Neural crest cell (in vitro differentiated cells): ENCODE results near the gene FRRS1L. TPM values are rescaled to one million over a fixed set of nuclear protein-coding genes. Genes with fewer than 3 reads are reported as not detected.

Source experiments
- DNase-seq: peaks from one replicate; pipeline ENCODE4 v3.0.0; 2021; ENCODE audit warnings: low read depth, mixed read lengths, low spot score
- H3K27ac Mint-ChIP-seq: one replicate; pipeline ENCODE4 v1.8.0; 2021; ENCODE audit warnings: mild to moderate bottlenecking, mixed read lengths; ENCODE audit not compliant: unreplicated experiment
- H3K27me3 Mint-ChIP-seq: 2 replicates; pipeline ENCODE4 v1.8.0; 2021; ENCODE audit warnings: low read depth, mild to moderate bottlenecking, mixed read lengths
- H3K36me3 Mint-ChIP-seq: 2 replicates; pipeline ENCODE4 v1.8.0; 2021; ENCODE audit warnings: low read depth, mild to moderate bottlenecking, mixed read lengths
- H3K4me1 Mint-ChIP-seq: 2 replicates; pipeline ENCODE4 v1.8.0; 2021; ENCODE audit warnings: mixed read lengths
- H3K4me3 Mint-ChIP-seq: one replicate; pipeline ENCODE4 v1.8.0; 2021; ENCODE audit warnings: mild to moderate bottlenecking, mixed read lengths
- H3K9me3 Mint-ChIP-seq: 2 replicates; pipeline ENCODE4 v1.8.0; 2021; ENCODE audit warnings: mixed read lengths
- CTCF ChIP-seq: fragments of 200-600 bp; sonication (generic); conservative IDR thresholded peaks from 2 replicates; pipeline ENCODE4 v1.5.0; 2021; ENCODE audit warnings: antibody characterized with exemption, mild to moderate bottlenecking
- total RNA-seq: library from RNA; stranded (reverse); gene quantifications from 2 replicates; pipeline ENCODE4 v1.2.1, GENCODE V29; 2021

FRRS1L gene
- total RNA-seq, 1 donor from 2014 or later = 3.4 TPM

GRCh38 chr9:109192732-109193361 lies 25.8 kb upstream of the FRRS1L start:
- Mint-ChIP-seq H3K9me3 (no peaks in the 10 kb centered on the region), H3K27me3 (no peaks in the 10 kb centered on the region), H3K27ac (no peak overlapping the region), H3K4me1 (no peaks in the 10 kb centered on the region), H3K36me3 (no peaks in the 10 kb centered on the region), H3K4me3 (no peak overlapping the region)
- TF ChIP-seq CTCF = peak; percentile 53
- DNase-seq = no peak

- no peaks in the 10 kb centered on the region for H3K9me3 Mint-ChIP-seq
- no peaks in the 10 kb centered on the region for H3K4me1 Mint-ChIP-seq
- no peak for TF ChIP-seq CTCF
- H3K27me3 Mint-ChIP-seq = no peaks in the 10 kb centered on the region
- no peak overlapping the region for H3K27ac Mint-ChIP-seq
- no peak for DNase-seq
- no peaks in the 10 kb centered on the region for H3K36me3 Mint-ChIP-seq
- no peak overlapping the region for H3K4me3 Mint-ChIP-seq
Measured at GRCh38 chr9:109191746-109192145, 24.7 kb upstream of the FRRS1L start.

GRCh38 chr9:109190151-109190550 lies 23.1 kb upstream of the FRRS1L start:
- Mint-ChIP-seq H3K4me1 (no peaks in the 10 kb centered on the region), H3K27ac (no peak overlapping the region), H3K4me3 (no peak overlapping the region), H3K36me3 (no peaks in the 10 kb centered on the region), H3K9me3 (no peaks in the 10 kb centered on the region), H3K27me3 (no peaks in the 10 kb centered on the region)
- no peak for TF ChIP-seq CTCF
- no peak for DNase-seq

- no peaks in the 10 kb centered on the region for H3K9me3 Mint-ChIP-seq
- no peaks in the 10 kb centered on the region for H3K36me3 Mint-ChIP-seq
- H3K4me1 Mint-ChIP-seq = peaks cover 3% of the 10 kb centered on the region
- TF ChIP-seq CTCF = no peak
- DNase-seq = no peak
- H3K27me3 Mint-ChIP-seq = peaks cover 3% of the 10 kb centered on the region
- H3K4me3 Mint-ChIP-seq = no peak overlapping the region
- no peak overlapping the region for H3K27ac Mint-ChIP-seq
Measured at GRCh38 chr9:109186857-109187520, 19.9 kb upstream of the FRRS1L start.

GRCh38 chr9:109182940-109183798 lies 16.1 kb upstream of the FRRS1L start:
- H3K9me3 Mint-ChIP-seq = no peaks in the 10 kb centered on the region
- no peak overlapping the region for H3K4me3 Mint-ChIP-seq

More at GRCh38 chr9:109182940-109183798, 16.1 kb upstream of the FRRS1L start:
- Mint-ChIP-seq H3K27ac (peak overlapping the region; percentile 32), H3K4me1 (peaks cover 3% of the 10 kb centered on the region), H3K27me3 (peaks cover 6% of the 10 kb centered on the region), H3K36me3 (no peaks in the 10 kb centered on the region)
- DNase-seq = peak; percentile 20
- TF ChIP-seq CTCF = peak; percentile 40
